ACC112 (cell line): ENCODE results near the gene IWS1.

Experiments used
- H2AFZ ChIP-seq: fragments of 200-600 bp; sonication (generic); one replicate; pipeline ENCODE4 v1.6.0; 2017; ENCODE audit warnings: antibody characterized with exemption, low read length; ENCODE audit not compliant: unreplicated experiment
- H3K27ac ChIP-seq: fragments of 200-600 bp; sonication (generic); 2 replicates; pipeline ENCODE4 v1.5.1; 2014; ENCODE audit warnings: low read depth, mild to moderate bottlenecking, antibody characterized with exemption, low read length, moderate library complexity
- H3K27me3 ChIP-seq: fragments of 200-600 bp; sonication (generic); 2 replicates; pipeline ENCODE4 v1.6.1; 2014; ENCODE audit warnings: mild to moderate bottlenecking, antibody characterized with exemption, low read length, moderate library complexity, mixed read lengths; ENCODE audit not compliant: insufficient read depth
- H3K36me3 ChIP-seq: fragments of 200-600 bp; sonication (generic); 2 replicates; pipeline ENCODE4 v1.6.1; 2016; ENCODE audit warnings: mild to moderate bottlenecking, antibody characterized with exemption, low read length, moderate library complexity, mixed read lengths; ENCODE audit not compliant: insufficient read depth
- H3K4me1 ChIP-seq: fragments of 200-600 bp; sonication (generic); one replicate; pipeline ENCODE4 v1.6.1; 2016; ENCODE audit warnings: low read length, mixed read lengths; ENCODE audit not compliant: insufficient read depth, unreplicated experiment, control insufficient read depth
- H3K4me3 ChIP-seq: fragments of 200-600 bp; sonication (generic); 2 replicates; pipeline ENCODE4 v1.5.1; 2014; ENCODE audit warnings: mild to moderate bottlenecking, low read depth, low read length
- H3K79me2 ChIP-seq: fragments of 200-600 bp; sonication (generic); one replicate; pipeline ENCODE4 v1.6.0; 2016; ENCODE audit warnings: low read length; ENCODE audit not compliant: control insufficient read depth, unreplicated experiment, insufficient read depth

IWS1 gene

DNA sequence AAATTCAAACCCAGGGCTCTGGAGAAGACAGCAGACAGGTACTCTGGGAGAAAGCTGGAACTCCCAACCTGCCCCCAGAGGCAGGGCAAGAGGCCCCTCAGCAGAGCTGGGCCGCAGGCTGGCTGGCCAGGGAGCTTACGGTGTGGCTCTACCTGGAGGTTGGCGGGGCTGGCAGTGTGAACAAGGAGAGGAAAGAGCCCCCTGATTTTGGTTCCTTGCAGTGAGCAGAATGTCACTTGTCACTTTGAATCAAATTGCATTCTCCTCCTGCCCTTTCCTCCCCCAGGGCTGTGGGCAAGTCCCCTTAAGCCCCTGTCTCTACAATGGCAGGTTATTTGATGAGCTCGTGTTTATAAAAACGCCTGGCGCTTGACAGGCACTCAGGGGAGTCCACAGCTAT lies 41.8 kb upstream of the IWS1 start:
- no peak overlapping the region for H3K4me3 ChIP-seq
- H3K27ac ChIP-seq = peak overlapping the region; percentile 48
- H3K4me1 ChIP-seq = peaks cover 36% of the 10 kb centered on the region
- no peaks in the 10 kb centered on the region for H3K27me3 ChIP-seq
- no peak overlapping the region for H2AFZ ChIP-seq
- no peaks in the 10 kb centered on the region for H3K79me2 ChIP-seq
- no peaks in the 10 kb centered on the region for H3K36me3 ChIP-seq

DNA sequence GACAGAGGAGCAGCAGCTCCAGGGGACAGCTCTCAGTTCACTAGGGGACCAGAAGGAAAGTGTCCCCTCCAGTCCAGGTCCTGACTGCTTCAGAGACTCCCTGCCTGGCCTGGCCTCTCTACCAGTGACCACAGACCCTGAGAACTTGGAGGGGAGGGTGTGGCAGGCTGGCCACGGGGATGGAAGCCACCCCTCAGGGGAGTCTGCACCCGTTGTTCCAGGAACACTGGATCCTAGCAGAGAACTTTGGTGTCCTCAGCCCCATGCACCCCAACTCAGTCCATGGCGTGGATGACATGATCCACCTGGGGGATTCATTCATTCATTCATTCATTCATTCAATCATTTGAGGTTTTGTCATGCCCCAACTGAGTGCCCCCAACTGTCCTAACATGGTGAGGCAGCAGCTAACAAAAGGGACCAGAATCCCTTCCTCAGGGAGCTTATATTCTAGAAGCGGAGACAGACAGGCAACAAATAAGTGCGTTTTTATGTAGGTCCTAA lies 41.1 kb upstream of the IWS1 start:
- Histone ChIP-seq H3K4me1 (peaks cover 40% of the 10 kb centered on the region), H2AFZ (no peak overlapping the region), H3K79me2 (no peaks in the 10 kb centered on the region), H3K27ac (no peak overlapping the region), H3K36me3 (no peaks in the 10 kb centered on the region), H3K27me3 (no peaks in the 10 kb centered on the region), H3K4me3 (no peak overlapping the region)

DNA sequence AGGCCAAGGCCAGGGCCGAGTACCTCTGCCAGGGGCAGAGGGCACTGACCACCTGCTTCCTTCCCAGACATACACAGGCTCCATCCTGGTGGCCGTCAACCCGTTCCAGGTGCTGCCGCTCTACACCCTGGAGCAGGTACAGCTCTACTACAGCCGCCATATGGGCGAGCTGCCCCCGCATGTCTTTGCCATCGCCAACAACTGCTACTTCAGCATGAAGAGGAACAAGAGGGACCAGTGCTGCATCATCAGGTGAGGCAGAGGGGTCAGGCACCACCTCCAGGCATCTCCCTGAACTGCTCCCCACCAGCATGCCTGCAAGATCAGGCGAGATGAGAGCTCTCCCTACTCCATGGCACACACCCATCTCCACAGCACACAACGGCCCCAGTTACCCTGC lies 40.3 kb upstream of the IWS1 start:
- Histone ChIP-seq H3K79me2 (no peaks in the 10 kb centered on the region), H3K27ac (no peak overlapping the region), H3K27me3 (no peaks in the 10 kb centered on the region), H3K36me3 (no peaks in the 10 kb centered on the region), H2AFZ (no peak overlapping the region), H3K4me3 (no peak overlapping the region), H3K4me1 (peaks cover 43% of the 10 kb centered on the region)

DNA sequence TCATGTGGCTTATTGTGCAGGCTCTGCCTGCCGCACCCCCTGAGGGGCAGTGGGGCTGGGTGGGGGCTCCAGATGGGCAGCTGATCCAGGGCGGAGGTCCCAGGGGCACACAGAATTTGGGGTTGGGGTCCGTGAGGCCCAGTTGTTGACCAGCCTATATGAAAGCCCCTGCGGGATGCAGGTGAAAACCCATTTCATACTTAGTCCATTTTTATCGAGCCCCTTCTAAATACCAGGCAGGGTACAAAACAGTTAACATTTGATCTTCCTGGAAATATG lies 39.8 kb upstream of the IWS1 start:
- Histone ChIP-seq H3K36me3 (no peaks in the 10 kb centered on the region), H3K4me1 (peaks cover 46% of the 10 kb centered on the region), H3K27ac (no peak overlapping the region), H3K4me3 (no peak overlapping the region), H2AFZ (no peak overlapping the region), H3K79me2 (no peaks in the 10 kb centered on the region), H3K27me3 (no peaks in the 10 kb centered on the region)

DNA sequence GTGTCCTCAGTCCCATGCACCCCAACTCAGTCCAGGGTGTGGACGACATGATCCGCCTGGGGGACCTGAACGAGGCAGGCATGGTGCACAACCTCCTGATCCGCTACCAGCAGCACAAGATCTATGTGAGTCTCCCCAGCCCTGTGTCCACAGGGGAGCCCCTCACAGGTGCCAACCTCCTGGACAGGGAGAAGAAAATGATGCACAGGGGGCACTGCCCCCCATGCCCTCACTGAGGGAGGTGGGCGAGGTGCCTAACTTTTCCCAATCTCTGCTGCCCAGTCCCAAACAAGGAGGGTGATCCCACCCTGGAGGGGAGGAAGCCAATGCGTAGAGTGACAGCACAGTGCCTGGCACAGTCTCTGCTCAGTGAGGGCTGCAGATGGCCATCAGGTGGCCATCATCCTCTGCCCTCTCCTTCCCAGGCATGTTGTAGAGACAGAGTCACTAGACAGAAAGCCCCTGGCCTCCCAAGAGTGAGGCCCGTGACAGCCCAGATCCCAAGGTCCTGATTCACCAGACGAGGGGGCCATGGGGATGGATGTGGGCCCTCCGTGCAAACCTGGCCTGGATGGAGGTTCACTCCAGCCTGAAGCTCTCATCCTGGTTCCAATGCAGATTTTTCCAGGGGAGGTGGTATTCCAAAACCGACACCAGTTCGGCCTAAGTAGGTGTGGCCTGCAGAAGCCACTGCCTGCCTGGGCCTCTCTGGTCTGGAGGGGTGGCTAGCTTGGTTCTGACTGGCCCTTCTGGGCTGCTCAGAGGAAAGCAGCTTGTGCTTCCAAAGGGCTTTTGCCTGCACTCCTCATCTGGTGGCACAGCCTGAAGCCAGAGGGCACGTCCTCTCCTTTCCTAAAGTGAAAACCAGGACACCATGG lies 39.2 kb upstream of the IWS1 start:
- Histone ChIP-seq H3K79me2 (no peaks in the 10 kb centered on the region), H3K27me3 (no peaks in the 10 kb centered on the region), H3K4me3 (no peak overlapping the region), H3K4me1 (peaks cover 46% of the 10 kb centered on the region), H2AFZ (no peak overlapping the region), H3K36me3 (no peaks in the 10 kb centered on the region), H3K27ac (no peak overlapping the region)

DNA sequence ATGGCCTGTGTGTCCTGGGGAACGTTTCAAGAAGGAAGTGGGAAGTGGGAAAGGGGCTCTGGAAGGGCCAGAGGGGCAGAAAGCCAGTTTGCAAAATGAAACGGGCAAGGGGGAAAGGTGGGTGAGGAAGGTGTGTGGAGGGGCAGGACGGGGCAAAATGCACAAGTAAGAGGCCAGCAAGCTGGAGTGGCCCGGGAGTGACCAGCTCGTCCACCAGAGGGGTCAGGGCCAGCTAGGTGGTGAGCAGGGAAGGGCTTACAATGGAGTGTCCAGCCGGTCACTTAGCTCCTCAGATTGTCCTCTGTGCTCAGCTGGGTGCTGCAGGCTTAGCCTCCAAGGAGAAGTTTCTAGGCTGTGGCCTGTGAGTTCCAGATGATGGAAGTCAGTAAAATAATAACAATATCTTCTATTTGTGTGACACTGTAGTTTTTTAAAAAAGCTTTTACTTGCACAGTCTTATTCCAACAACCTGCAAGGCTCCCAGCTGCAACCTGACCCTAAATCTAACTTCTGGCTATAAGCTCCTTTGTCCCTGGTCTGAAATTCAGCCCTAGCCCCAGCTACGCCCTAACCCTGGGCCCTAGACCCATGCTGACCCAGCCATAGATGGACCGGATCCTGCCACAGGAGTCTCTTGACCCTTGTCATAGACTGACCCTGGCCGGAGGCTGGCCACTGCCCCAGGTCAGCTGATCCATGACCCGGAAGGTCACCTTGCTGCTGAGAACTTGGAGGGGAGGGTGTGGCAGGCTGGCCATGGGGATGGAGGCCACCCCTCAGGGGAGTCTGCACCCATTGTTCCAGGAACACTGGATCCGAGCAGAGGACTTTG lies 38.4 kb upstream of the IWS1 start:
- Histone ChIP-seq H3K27ac (no peak overlapping the region), H3K36me3 (no peaks in the 10 kb centered on the region), H2AFZ (no peak overlapping the region), H3K4me3 (no peak overlapping the region), H3K79me2 (no peaks in the 10 kb centered on the region), H3K27me3 (no peaks in the 10 kb centered on the region), H3K4me1 (peaks cover 46% of the 10 kb centered on the region)

DNA sequence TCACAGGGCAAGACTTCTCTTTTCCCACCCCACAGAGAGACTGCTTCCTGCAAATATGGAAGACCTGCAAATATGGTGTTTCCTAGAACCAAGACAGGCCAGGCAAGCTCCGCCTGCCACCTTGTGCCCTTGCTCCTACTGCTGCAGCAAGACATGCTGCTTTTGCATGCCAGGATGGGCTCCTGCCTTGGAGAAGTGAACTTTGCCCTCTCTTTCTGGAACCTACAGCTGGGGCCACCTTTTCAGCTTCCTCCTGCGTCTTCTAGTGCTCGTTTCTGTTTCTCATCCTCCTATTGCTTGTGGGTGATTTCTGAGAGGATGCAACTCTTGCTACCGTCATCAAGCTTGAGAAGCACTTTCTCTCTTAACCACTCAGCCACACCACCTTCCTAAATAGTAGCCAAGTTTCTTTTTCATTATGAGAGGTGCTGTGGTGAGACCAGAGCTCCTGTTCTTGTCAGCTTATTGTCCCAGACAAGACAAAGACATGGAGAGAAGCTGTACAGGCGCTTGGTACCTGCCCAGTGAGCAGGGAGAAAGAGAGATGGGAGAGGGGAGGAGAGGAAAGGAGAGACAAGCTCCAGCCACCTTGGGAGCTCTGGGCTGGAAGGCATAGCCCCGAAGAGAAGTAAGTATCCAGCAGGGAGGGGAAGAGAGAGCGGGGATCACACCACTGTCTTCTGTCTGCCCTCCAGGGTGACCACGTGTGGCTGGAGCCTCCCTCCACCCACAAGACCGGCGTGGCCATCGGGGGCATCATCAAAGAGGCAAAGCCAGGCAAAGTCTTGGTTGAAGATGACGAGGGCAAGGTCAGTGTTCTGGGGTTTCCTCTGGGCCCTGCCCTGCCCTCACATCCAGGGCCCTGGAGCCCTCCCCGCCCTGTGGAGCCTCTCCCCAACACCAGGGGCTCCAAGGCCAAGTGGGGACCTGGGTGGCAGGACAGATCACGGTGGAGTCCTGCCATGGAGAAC lies 37.5 kb upstream of the IWS1 start:
- Histone ChIP-seq H3K27ac (no peak overlapping the region), H3K36me3 (no peaks in the 10 kb centered on the region), H3K4me3 (no peak overlapping the region), H3K79me2 (no peaks in the 10 kb centered on the region), H3K4me1 (peaks cover 40% of the 10 kb centered on the region), H3K27me3 (no peaks in the 10 kb centered on the region), H2AFZ (peak overlapping the region; percentile 59)

DNA sequence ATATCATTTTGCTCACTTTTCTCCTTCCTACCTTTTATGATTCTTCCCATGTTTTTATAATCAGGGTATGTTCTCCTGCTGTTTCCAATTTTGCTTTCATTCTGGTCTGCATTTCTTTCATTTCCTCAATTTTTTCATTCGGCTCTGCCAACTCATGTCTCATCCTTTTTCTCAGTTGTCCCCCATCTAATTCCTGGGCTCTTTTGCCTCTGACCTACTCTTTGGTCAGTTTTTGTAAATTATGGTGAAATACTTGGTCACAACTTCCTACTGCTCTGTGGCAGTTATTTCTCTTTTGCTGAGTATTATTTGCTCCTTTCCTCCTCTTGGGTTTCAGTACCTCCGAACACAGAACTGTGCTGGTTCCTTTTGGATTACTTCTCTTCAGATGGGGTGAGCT lies 36.6 kb upstream of the IWS1 start:
- Histone ChIP-seq H3K27me3 (no peaks in the 10 kb centered on the region), H3K36me3 (no peaks in the 10 kb centered on the region), H3K4me1 (peaks cover 32% of the 10 kb centered on the region), H2AFZ (peak overlapping the region; percentile 59), H3K79me2 (no peaks in the 10 kb centered on the region), H3K4me3 (no peak overlapping the region), H3K27ac (no peak overlapping the region)

DNA sequence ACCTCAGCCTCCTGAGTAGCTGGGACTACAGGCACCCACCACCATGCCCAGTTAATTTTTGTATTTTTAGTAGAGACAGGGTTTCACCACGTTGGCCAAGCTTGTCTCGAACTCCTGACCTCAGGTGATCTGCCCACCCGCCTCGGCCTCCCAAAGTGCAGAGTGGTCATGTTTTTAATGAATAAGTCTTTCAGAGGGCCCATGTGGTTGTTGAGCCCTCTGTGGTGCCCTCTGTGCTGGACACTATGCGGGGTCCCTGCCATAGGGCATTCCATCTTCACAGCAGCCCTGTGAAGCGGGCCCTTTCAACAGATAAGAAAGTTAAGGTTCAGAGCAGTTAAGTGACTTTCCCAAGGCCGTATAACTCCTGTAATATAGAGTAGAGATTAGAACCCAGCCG lies 35.1 kb upstream of the IWS1 start:
- Histone ChIP-seq H3K27ac (peak overlapping the region; percentile 77), H3K27me3 (no peaks in the 10 kb centered on the region), H3K4me3 (no peak overlapping the region), H3K36me3 (no peaks in the 10 kb centered on the region), H2AFZ (no peak overlapping the region), H3K4me1 (peaks cover 32% of the 10 kb centered on the region), H3K79me2 (no peaks in the 10 kb centered on the region)

DNA sequence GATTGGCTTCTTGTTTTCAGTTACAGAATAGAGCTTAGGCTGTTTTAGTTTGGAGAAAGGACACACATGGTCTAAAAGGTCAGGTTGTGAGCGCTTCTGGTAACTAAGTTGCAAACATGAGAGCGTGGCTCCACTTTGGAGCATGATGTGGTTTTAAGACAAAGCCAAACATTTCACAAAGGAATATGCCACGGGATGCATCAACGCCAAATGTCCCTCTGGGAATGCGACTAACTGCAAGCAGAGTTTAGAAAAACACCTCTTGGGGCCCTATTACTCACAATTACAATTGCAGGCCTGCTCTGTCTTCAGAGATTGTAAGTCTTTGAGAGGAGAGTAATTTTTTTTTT lies 34.6 kb upstream of the IWS1 start:
- H3K4me3 ChIP-seq = no peak overlapping the region
- peaks cover 32% of the 10 kb centered on the region for H3K4me1 ChIP-seq
- H3K79me2 ChIP-seq = no peaks in the 10 kb centered on the region
- no peaks in the 10 kb centered on the region for H3K27me3 ChIP-seq
- H3K36me3 ChIP-seq = no peaks in the 10 kb centered on the region
- H2AFZ ChIP-seq = peak overlapping the region; percentile 50
- H3K27ac ChIP-seq = peak overlapping the region; percentile 77
